GM11168 (cell line): ENCODE data around the gene FUT3.
"Not testable (repeated sequence)": the region's sequence is repeated elsewhere in the genome, so short reads cannot be mapped to it uniquely, and the experiment has no call there.

Experiments used
- in situ Hi-C: fragments of 300-500 bp; cut with MboI; formaldehyde crosslinking; loops from one replicate; pipeline ENCODE4 v1.12.0; 2022; ENCODE audit warnings: low sequenced_read_pairs; ENCODE audit not compliant: unreplicated experiment

Gene FUT3

GRCh38 chr19:5882421-5882968 is 31.2 kb upstream of the FUT3 start:
- in situ Hi-C loops = no loop called here

DNA sequence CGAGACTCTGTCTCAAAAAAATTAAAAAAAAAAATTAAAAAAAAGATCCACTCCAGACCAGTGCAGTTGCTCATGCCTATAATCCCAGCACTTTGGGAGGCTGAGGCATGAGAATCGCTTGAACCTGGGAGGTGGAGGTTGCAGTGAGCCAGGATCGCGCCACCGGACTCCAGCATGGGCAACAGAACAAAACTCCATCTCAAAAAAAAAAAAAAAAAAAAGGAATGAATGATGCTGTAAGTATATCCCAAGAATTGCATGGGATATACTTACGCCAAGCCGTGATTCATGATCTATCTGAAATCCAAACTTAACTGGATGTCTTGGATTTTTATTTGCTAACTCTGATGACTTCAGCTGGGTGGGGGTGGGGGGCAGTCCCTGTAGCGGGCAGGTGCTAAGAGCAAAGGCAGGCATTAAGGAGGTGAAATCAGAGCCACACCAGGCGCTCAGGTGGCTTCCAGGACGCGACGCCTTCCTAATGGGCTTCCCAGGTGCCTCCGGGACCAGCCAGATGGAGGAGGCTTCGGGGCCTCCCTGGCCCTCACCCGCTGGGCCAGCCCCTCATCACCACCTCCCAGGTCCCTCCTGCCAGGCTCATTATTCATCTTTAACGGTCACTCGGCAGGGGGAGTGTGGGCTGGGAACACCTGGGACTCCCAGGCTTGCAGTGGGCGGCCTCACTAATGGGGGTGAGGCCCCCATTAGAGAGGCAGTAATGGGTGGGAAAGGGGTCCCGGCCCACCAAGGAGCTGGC is 30.5 kb upstream of the FUT3 start:
- in situ Hi-C loops = no loop called here

DNA sequence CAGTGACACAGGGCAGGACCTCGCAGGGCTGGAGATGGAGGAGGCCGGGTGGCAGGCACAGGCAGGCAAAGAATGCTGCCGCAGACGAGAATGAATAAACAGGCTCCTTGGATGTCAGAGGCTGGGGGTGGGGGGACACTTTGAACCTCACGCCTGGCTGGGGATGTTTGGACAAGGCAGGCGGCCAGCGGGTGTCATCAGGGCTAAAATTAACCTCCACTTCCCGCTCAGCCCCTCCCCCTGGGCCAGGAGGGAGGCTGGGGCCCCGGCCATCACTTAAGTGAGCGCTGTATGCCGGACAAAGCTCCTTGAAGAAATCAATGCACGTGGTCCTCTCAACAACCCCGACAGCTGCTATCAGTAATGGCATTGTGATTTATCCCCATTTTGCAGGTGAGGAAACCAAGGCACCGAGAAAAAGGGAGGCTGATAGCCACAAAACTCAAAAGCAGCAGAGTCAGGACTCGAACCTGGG is 29.4 kb upstream of the FUT3 start:
- in situ Hi-C loops = no loop called here

GRCh38 chr19:5880196-5880595 is 28.9 kb upstream of the FUT3 start:
- in situ Hi-C loops = no loop called here

DNA sequence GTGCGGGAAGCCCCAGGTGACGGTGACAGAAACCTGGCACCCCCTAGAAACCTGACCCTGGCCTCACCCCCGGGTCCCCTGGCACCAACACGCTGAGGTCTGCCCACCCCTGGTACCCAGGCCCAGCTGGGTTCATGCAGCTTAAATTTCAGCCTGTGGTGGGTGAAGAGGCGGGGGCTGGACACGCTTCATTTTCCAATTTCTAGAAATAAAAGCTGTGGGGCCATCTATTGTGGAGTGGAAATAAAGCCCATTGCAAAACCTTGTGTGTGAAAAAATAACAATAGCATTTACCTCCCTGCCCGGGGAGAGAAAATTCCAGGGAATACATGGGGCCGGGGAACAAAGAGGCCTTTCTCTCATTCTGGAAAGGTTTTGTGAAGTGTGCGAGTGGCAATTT is 26.6 kb upstream of the FUT3 start:
- in situ Hi-C loops = no loop called here

DNA sequence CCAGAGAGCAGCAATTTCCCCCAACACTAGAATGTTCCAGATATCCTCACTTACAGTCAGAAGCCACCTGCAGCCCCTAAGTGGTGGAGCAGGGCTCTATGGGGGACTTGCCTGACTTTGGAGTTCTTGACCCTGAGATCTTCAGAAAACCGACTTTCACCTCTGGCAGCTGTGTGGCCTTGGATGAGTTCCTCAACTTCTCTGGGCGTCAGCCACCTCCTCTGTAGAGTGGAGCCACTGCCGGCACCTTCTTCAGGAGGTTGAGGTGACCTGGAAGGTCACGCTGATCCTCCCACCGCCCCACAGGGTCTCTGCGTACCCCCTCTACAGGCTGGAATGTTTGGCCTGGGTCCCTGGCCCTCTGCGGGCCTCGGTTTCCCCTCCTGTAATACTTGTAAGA is 26.2 kb upstream of the FUT3 start:
- in situ Hi-C loops = no loop called here

GRCh38 chr19:5874496-5874895 is 23.2 kb upstream of the FUT3 start:
- in situ Hi-C loops = not testable (repeated sequence)

- in situ Hi-C loops = no loop called here
Observed at GRCh38 chr19:5873617-5874199, 22.5 kb upstream of the FUT3 start.

DNA sequence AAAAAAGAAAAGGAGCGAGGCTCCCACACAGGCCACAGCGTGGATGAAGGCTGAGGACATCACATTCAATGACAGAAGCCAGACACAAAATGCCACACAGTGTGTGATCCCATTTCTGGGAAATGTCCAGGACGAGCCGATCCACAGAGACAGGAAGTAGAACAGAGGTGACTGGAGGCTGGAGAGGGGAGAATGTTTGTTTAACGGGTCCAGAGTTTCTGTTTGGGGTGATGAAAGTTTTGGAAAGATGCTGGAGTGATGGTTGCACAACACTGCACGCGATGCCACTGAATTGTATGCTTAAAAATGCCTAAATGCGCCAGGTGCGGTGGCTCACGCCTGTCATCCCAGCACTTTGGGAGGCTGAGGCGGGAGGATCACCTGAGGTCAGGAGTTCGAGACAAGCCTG is 19.7 kb upstream of the FUT3 start:
- in situ Hi-C loops = no loop called here

GRCh38 chr19:5867201-5868136 is 16.2 kb upstream of the FUT3 start:
- in situ Hi-C loops = no loop called here

DNA sequence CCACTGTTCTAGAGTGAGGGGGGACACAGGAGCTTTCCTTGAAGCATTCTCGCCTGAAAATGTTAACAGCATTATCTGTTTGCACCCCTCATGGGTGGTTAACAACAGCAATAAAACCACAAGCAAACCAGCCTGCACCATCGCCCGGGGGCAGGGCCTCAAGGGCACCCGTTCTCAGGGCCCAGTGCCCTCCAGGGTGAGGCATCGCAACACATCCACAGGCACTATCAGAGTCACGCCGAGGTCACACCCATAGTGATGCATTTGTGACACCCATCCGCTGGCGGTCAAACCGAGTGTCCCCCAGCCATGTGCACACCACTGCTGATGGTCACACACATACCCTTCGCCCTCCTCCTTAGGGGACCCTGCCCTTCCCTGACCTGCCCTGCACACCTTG is 14.5 kb upstream of the FUT3 start:
- in situ Hi-C loops = no loop called here

DNA sequence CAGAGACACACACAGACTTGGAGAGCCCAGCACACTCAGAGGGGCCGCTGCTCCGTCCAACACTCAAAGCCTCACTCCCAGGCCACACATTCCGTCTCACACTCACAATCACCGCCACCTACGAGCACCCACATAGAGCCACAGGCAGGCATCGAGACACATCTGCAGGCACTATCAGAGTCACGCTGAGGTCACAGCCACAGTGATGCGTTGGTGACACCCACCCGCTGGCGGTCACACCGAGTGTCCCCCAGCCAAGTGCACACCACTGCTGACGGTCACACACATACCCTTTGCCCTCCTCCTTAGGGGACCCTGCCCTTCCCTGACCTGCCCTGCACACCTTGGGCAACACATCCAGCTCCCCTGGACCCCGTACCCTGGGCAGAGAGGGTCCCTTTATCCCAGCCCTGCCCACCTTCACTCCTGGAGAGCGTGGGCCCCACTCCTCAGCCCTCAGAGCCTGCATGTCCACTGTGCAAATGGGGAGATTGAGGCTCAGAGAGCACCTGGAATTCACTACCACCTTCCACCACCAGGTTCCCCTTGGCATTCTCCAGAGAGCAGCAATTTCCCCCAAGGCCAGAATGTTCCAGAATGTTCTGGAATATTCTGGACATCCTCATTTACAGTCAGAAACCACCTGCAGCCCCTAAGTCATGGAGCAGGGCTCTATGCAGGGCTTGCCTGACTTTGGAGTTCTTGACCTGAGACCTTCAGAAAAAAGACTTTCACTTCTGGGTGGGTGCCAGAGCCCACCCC is 13.7 kb upstream of the FUT3 start:
- in situ Hi-C loops = no loop called here

- in situ Hi-C loops = no loop called here
Observed at GRCh38 chr19:5864013-5864720, 12.9 kb upstream of the FUT3 start.

DNA sequence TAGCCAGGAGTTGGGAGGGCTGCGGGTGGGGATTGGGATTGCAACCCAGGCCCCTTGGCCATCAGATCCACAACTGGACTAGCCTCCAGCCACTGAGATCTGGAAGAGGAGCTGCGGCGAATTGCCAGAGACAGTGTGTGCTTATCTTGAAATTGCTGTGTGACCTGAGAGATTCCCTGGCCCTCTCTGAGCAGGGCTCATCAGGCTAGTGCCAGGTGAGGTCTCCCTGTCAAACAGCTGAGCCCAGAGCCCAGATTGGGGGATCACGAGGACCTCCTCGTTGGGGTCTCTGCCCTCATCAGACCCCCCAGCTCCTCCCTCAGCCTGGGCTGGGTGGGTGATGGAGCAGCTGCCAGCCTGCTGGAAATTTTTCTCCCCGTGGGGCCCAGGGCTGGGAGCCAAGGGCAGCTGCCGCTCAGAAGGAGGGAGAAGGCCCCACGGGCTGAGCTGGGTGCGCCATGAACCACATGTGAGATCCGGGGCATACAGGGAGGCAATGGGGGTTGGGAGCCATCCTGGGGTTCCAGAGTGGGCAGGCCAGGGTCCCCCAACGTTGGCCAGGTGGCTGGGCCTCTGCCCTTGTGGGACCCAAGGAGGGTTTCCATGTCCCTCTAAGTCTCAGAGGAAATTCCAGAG is 11.9 kb upstream of the FUT3 start:
- in situ Hi-C loops = no loop called here

DNA sequence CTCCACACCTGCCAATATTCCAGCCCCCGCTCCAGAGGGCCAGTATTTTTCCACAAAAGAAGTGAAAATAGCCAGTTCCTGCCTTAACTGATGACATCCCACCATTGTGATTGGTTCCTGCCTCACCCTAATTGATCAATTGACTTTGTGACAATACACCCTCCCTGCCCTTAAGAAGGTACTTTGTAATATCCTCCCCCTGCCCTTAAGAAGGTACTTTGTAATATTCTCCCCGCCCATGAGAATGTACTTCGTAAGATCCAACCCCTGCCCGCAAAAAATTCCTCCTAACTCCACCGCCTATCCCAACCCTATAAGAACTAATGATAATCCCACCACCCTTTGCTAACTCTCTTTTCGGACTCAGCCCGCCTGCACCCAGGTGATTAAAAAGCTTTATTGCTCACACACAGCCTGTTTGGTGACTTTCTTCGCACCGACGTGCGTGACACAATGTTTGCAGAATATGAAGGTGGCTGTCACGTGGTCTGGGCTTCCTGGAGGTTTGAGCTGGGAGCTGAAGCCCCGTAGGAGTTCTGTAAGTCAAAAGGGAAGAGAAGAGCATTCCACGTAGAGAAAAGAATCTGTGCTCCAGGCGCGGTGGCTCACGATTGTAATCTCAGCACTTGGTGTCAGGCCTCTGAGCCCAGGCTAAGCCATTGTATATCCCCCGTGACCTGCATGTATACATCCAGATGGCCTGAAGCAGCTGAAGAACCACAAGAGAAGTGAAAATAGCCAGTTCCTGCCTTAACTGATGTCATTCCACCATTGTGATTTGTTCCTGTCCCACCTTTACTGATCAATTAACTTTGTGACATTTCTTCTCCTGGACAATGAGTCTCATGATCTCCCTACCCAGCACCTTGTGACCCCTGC is 6.2 kb upstream of the FUT3 start:
- in situ Hi-C loops = no loop called here

GRCh38 chr19:5855151-5855550 is 3.9 kb upstream of the FUT3 start:
- in situ Hi-C loops = not testable (repeated sequence)

DNA sequence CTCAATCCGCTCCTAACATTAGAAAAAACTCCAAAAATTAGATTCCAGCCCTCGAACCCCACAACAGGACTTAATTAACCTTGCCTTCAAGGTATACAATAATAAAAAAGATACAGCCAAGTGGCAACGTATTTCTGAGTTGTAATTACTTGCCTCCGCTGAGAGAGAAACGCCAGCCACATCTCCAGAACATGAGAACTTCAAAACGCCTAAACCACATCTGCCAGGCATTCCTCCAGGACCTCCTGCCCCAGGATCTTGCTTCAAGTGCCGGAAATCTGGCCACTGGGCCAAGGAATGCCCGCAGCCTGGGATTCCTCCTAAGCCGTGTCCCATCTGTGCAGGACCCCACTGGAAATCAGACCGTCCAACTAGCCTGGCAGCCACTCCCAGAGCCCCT is 2.9 kb upstream of the FUT3 start:
- in situ Hi-C loops = not testable (repeated sequence)

DNA sequence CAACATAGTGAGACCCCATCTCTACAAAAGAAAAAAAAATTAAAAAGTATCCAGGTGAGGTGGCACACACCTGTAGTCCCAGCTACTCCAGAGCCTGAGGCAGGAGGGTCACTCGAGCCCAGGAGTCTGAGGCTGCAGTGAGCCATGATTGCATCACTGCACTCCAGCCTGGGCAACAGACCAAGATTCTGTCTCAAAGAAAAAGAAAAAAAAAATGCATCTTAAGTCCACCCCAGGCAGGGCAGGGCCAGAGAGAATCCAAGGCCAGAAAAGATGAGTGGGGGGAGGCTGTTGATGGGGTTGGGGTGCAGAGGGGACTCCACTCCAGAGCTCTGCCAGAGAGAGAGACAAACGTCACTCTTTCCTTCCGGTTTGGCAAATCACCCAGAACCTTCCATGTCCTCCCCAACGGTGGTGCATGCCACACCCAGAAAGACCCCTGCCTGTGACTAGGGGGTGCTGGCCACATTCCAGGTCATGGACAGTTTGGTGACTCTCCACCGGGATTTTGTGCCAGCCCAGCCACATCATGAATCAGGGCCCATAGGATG is 431 bp downstream of the FUT3 start:
- in situ Hi-C loops = no loop called here
